ENCODE measurements around the gene SOBP. TPM values are rescaled to one million over a fixed set of nuclear protein-coding genes. Genes with fewer than 3 reads are reported as not detected.

The SOBP gene
- polyA plus RNA-seq, 1 donor (not counting 4 experiments of a cell fraction or from before 2014, with no cell fraction given), result not detected

GRCh38 chr6:107690643-107691061 lies 200.7 kb downstream of the SOBP start:
- H3K79me2 ChIP-seq (ENCODE audit: control insufficient read depth, insufficient read depth, low read length), result no peaks in the 10 kb centered on the region

DNA sequence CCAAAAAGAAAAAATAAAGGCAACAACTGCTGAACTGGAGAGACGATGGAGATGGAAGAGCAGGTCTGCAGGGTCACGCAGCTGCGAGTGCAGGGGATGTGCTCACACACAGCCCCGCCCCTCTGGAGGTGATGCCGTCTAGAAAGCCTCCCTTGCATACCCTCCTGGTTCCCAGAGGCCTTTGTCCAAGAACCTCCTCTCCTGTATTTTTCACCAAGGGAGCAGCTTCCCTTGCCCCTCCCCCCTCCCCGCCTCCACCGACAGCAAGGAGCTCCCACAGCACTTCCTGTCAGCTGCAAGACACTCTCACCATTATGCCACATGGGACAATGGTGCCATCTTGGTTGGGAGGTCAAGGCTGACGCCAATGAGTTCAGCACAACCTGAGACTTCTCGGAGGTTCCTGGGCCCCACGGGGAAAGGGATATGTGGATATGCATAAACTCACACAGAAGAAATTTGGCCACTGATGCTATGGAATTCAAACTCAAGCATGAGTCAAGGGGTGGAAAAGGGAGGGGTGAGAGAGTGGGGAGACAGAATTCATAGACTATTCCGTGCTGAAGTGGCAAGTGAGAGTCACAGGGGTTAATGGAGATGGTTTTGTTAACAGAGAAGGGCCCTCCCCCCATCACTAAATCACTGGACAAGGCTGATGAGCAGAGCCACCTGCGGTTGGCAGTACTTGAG lies 201.3 kb downstream of the SOBP start:
- no peaks in the 10 kb centered on the region for H3K36me3 ChIP-seq (ENCODE audit: control insufficient read depth in 2 of 2, extremely low read depth in 1 of 2, insufficient read depth in 2 of 2, low read length in 2 of 2)
- H3K4me1 ChIP-seq (ENCODE audit: control insufficient read depth, extremely low read depth, insufficient read depth, low read length), result no peaks in the 10 kb centered on the region
- H3K9me3 ChIP-seq (ENCODE audit: control insufficient read depth, low read depth, low read length), result no peaks in the 10 kb centered on the region
- FAIRE-seq (no peak), DNase-seq (ENCODE audit: low read depth, low spot score) (no peak)
- no peaks in the 10 kb centered on the region for H4K20me1 ChIP-seq (ENCODE audit: control insufficient read depth, extremely low read depth, insufficient read depth, low read length)
- no peak overlapping the region for H2AFZ ChIP-seq (ENCODE audit: control insufficient read depth, low read length)
- dilution Hi-C loops (cut with MboI; ENCODE audit: extremely low pct_ligation_motif_present, low sequenced_read_pairs), result no loop called here
- no peak overlapping the region for H3K9ac ChIP-seq (ENCODE audit: control insufficient read depth, extremely low read depth, insufficient read depth, low read length)
- H3K79me2 ChIP-seq (ENCODE audit: control insufficient read depth, insufficient read depth, low read length), result no peaks in the 10 kb centered on the region
- no peaks in the 10 kb centered on the region for H3K9me1 ChIP-seq (ENCODE audit: control insufficient read depth, extremely low read depth, insufficient read depth, low read length)
- no peak overlapping the region for H3K4me2 ChIP-seq (ENCODE audit: control insufficient read depth, extremely low read depth, insufficient read depth, low read depth, low read length)
- H3K27ac ChIP-seq (ENCODE audit: control insufficient read depth, insufficient read depth, low read length), result no peak overlapping the region
- no peak for TF ChIP-seq EZH2 (IDR thresholded peaks at IDR 0.05; ENCODE audit: low read length)
- TF ChIP-seq CTCF (optimal IDR thresholded peaks at IDR 0.05 in 1 of 3, IDR thresholded peaks at IDR 0.05 in 1 of 3, conservative IDR thresholded peaks at IDR 0.05 in 1 of 3; ENCODE audit: extremely low read depth in 1 of 3, insufficient read depth in 2 of 3, low read length in 3 of 3), result no peak
- H3K27me3 ChIP-seq (ENCODE audit: control insufficient read depth, extremely low read depth, insufficient read depth, low read length), result peaks cover 4% of the 10 kb centered on the region
- no peak overlapping the region for H3K4me3 ChIP-seq (ENCODE audit: control insufficient read depth in 2 of 3, extremely low read depth in 1 of 3, insufficient read depth in 2 of 3, low read depth in 1 of 3, low read length in 3 of 3)

More at GRCh38 chr6:107690643-107691061, 200.7 kb downstream of the SOBP start:
- no peaks in the 10 kb centered on the region for H3K9me1 ChIP-seq (ENCODE audit: control insufficient read depth, extremely low read depth, insufficient read depth, low read length)
- peaks cover 4% of the 10 kb centered on the region for H3K27me3 ChIP-seq (ENCODE audit: control insufficient read depth, extremely low read depth, insufficient read depth, low read length)
- no peak for DNase-seq (ENCODE audit: low read depth, low spot score)
- no peak overlapping the region for H3K4me2 ChIP-seq (ENCODE audit: control insufficient read depth, extremely low read depth, insufficient read depth, low read depth, low read length)
- no peak overlapping the region for H3K27ac ChIP-seq (ENCODE audit: control insufficient read depth, insufficient read depth, low read length)
- no peak overlapping the region for H3K9ac ChIP-seq (ENCODE audit: control insufficient read depth, extremely low read depth, insufficient read depth, low read length)
- H2AFZ ChIP-seq (ENCODE audit: control insufficient read depth, low read length), result no peak overlapping the region
- dilution Hi-C loops (cut with MboI; ENCODE audit: extremely low pct_ligation_motif_present, low sequenced_read_pairs), result no loop called here
- H3K36me3 ChIP-seq (ENCODE audit: control insufficient read depth in 2 of 2, extremely low read depth in 1 of 2, insufficient read depth in 2 of 2, low read length in 2 of 2), result no peaks in the 10 kb centered on the region
- no peaks in the 10 kb centered on the region for H4K20me1 ChIP-seq (ENCODE audit: control insufficient read depth, extremely low read depth, insufficient read depth, low read length)
- no peaks in the 10 kb centered on the region for H3K4me1 ChIP-seq (ENCODE audit: control insufficient read depth, extremely low read depth, insufficient read depth, low read length)
- FAIRE-seq, result no peak
- no peak overlapping the region for H3K4me3 ChIP-seq (ENCODE audit: control insufficient read depth in 2 of 3, extremely low read depth in 1 of 3, insufficient read depth in 2 of 3, low read depth in 1 of 3, low read length in 3 of 3)
- no peaks in the 10 kb centered on the region for H3K9me3 ChIP-seq (ENCODE audit: control insufficient read depth, low read depth, low read length)
- TF ChIP-seq CTCF (optimal IDR thresholded peaks at IDR 0.05 in 1 of 3, IDR thresholded peaks at IDR 0.05 in 1 of 3, conservative IDR thresholded peaks at IDR 0.05 in 1 of 3; ENCODE audit: extremely low read depth in 1 of 3, insufficient read depth in 2 of 3, low read length in 3 of 3) (no peak), EZH2 (IDR thresholded peaks at IDR 0.05; ENCODE audit: low read length) (no peak)
